NCI-H82 treated with DMSO at 0.1 percent for 48 hours (cell line): ENCODE measurements around the gene WWC2.
"Not testable (repeated sequence)": the region's sequence is repeated elsewhere in the genome, so short reads cannot be mapped to it uniquely, and the experiment has no call there.

ENCODE experiments used
- DNase-seq: peaks from one replicate; lab custom pipeline; 2025; ENCODE audit not compliant: unreplicated experiment; lab: John Stamatoyannopoulos, UW

The WWC2 gene

DNA sequence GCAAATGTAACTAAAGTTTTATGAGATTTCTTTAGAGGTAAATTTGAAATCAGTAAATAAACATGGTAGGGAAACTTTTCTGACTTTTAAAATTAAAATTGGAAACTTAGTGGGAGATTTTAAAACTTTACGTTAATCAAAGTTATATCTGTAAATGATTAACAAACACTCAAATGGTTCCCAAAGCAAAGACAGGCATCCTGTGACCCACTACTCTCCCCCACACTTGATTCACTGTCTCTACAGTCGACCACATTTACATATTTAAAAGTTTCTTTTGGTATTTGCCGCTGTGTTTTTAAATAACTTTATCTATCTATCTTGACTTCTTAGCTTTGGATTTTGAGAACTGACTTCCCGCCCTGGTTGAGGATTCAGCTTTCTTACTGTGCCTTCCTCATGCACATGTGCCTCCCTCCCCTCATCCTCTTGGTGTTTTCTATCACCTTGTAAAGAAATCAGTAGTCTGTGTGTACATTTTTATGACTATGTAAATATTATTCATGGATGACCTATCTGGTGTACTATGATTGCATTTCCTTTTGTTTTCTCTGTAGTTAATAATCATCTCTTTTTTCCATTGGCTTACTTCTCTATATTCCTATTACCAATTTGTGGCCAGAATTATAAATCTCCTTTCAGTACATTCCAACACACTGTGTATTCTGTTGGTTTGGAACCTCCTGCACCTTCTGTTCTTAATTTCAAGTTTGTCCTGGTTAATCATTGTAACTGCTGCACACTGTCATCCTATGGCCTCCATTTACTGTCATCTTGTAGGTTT, 72.6 kb downstream of the WWC2 start:
- DNase-seq = no peak

DNA sequence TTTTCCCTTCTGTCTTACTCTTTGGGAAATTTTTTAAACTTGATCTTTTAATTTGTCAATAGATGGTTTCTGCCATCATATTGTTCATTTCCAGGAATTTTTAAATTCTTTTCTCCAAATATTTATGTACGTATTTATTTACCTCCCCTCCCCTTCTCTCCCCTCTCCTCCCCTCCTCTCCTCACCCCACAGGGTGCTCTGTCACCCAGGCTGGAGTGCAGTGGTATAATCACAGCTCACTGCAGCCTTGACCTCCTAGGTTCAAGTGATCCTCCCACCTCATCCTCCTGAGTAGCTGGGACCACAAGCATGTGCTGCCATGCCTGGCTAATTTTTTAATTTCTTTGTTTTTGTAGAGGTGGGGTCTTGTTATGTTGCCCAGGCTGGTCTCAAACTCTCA, 73.8 kb downstream of the WWC2 start:
- DNase-seq = no peak

- DNase-seq = no peak
These were observed 74.8 kb downstream of the WWC2 start for GRCh38 chr4:183173580-183174526.

GRCh38 chr4:183175631-183176232, 76.7 kb downstream of the WWC2 start:
- no peak for DNase-seq

GRCh38 chr4:183177001-183177400, 77.9 kb downstream of the WWC2 start:
- no peak for DNase-seq

- DNase-seq = no peak
These were observed 79.1 kb downstream of the WWC2 start for GRCh38 chr4:183178201-183178600.

- no peak for DNase-seq
These were observed 81.0 kb downstream of the WWC2 start for GRCh38 chr4:183180096-183180495.

DNA sequence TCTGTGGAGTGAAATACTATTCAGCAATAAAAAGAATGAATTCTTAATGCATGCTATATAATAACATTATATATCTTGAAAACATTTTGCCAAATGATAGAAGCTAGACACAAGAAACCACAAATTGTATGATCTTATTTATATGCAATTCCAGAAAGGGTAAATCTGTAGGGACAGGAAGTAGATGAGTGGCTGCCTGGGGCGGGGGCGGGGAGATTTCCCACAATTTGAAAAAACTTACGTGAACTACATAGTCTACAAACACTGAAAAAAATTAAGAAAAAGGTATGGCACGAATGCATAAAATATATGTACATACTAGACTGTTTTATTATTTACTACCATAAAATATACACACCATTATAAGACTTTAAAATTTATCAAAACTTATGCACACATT, 81.6 kb downstream of the WWC2 start:
- no peak for DNase-seq

DNA sequence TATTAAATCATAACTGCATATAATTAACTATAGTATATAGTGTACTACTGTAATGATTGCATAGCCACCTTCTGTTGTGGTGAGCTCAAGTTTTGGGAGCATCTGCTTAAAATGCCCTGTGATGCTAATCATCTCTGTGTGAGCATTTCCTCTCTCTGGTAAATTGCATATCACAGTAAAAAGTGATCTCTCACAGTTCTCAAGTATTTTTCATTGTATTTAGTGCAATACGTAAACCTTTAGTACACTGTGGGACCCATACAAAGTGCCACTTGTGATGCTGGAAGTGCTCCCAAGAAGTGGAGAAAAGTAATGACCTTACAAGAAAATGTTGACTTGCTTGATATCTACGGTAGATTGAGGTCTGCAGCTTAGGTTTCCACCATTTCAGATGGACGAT, 82.0 kb downstream of the WWC2 start:
- DNase-seq = no peak

GRCh38 chr4:183182873-183183725, 84.0 kb downstream of the WWC2 start:
- DNase-seq = no peak

GRCh38 chr4:183183906-183184535, 85.0 kb downstream of the WWC2 start:
- no peak for DNase-seq

- no peak for DNase-seq
These were observed 86.0 kb downstream of the WWC2 start for GRCh38 chr4:183185018-183185417.

DNA sequence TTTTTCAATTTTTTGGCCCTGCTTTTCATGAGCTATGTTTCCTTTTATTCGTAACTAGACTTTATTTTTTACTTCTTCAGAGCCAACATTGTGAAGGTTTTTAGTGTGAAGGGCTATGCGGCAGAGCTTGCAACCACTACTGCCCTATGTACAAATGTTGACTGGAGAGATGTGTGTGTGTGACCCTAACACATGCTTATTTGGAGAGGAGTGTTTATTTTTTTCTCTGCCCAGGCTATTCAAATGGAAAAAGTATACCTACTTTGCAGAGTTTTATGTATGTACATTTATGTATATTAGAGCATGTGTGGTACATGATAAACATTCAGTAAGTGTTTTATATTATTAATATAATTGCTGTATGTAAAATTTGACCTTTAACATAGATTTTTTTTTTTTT, 86.5 kb downstream of the WWC2 start:
- no peak for DNase-seq

GRCh38 chr4:183186813-183187212, 87.8 kb downstream of the WWC2 start:
- no peak for DNase-seq

DNA sequence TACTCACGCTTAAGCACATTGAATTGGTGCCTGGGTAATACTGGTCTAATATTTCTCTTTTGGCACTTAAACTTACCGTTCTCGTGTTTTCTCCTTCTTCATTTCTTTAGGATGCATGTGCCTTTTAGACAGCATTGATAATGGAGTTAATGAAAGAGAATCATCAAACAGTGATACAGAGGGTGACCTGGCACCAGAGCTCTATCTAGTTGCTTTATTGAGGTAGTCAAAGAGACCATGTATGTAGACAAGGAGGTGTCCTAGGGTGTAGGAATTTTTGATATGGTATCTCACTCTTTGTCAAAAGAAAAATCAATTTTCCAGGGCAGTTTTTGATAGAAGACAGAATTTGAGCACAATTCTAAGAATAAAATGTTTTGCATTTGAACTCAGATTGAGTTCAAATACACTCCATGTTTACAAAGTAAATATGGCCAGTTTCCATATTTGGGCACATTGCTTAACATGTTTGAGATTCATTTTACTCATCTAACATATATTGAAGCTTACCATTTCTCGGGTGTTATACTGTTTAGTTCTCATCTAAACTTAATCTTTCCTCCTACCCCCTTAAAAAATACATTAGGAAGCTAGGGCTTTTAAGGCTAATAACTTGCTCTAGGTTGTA, 92.0 kb downstream of the WWC2 start:
- no peak for DNase-seq

GRCh38 chr4:183191630-183192029, 92.6 kb downstream of the WWC2 start:
- no peak for DNase-seq

DNA sequence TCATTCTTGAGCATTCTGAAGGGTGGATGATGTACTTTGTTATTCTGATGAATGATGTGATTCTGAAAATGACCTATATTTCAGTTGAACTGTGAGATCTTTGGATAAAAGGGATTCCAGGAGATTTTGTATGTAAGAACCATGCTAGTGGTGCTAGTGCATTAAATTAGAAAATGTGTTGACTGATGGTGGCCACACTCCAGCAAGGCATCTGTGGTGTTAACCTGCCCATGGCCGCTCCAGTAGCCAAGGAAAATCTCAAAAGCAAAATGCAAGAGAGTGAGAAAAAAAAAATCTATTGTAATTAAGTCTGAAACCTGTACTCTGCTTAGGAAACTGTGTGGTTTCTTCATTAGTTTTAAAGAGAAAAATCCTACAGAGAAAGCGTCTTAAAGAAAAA, 93.5 kb downstream of the WWC2 start:
- no peak for DNase-seq

DNA sequence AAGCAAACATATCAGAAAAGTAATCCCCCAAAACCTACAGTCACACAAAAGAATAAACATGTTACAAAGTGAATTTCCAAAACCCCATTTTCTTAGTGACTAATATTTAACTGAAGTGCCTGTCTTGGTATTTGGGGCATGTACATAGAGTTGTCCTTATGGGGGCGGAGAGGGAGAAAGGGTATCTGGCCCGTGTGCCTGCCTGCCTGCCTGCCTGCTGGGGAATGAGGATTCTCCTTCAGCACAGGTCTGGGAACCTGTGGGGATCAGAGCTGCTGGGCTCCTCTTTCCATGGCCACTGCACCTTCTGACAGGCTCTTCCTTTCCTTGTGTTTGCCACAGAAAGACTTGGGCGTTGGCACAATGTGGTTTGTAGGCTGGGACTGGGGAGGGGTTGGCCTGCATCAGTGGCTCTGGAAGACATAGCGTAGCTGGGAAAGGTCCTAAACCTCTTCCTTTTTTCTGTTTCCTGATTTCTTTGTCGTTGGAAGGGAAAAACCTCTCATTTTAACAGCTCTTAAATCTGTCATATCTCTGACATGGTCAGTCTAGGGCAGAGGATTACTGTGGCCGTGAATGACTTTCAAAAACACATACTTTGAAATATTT, 94.8 kb downstream of the WWC2 start:
- DNase-seq = not testable (repeated sequence)

DNA sequence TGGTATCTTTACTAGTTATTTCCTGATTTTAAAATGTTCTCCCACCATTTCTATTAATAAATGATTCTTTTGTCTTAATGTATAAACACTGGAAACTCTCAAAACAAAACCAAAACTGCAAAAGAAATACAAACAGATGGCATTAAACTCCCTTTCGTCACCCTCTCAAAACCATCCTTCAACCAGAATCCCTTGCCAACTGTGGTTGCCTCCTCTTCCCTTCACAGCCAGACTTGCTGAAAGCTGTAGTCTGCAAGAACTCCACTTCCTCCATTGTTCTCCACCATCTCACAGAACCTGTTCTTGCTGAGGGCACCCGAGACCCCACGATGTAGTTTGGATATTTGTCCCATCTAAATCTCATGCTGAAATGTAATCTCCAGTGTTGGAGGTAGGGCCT, 96.5 kb downstream of the WWC2 start:
- DNase-seq = no peak
